ENCODE measurements around the gene CEP170.

Gene CEP170

DNA sequence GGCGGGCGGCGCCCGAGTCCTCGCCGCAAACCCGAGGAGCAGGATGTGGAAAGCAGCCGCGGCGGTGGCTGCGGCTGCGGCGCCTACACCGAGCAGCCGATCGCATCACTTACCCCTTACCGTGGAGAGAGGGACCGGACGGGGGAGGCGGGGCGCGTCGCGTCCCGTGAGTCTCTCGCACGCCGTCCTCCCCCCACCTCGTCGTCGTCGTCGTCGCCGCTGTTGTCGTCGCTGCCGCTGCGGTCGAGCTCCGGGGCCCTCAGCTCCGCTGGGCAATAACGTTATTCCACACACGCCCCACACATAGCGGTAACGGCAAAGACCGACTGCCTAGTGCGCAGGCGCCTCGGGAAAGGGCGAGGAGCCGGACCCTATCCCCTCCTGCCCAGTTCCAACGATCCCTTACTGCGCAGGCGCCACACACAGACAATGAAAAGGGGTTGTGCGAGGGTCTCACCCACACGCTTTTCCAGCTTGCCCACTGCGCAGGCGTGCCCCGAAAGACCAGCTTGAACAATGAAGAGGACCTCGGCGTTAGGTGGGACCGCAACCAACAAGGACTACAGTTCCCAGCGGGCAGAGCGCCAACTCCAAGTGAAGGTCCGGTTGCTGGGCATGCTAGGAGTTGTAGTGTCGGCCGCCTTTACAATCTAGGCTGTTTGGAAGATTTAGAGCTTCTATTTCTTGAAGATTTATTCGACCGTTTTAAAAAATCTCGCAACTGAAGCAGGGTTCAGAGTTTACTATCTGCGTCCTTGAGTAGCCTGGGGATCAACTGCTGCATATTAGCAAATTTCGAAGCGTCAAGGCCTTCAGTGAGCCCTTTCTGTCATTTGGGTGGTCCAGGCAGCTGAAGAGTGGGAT, at the start of gene CEP170:
CEP170 (minus strand) TSS at position 355 of the 864 bp plus-strand sequence. CDS start 30,001 bp downstream, outside the sequence.
- peak; percentile 100 for DNase-seq (ENCODE audit: low read depth)

DNA sequence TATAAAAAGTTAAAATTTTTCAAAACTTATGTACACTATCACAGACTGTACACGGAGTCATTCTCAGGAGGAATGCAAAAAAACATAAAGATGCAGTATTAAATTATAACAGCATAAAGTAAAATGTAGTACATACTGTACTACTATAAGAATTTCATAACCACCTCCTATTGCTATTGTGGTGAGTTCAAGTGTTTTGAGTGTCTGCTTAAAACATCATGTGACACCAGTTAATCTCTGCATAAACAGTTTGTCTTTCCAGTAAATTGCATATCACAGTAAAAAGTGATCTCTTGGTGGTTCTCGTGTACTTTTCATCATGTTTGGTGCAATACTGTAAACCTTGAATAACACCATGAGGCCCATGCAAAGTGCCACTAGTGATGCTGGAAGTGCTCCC, 46.0 kb upstream of the CEP170 start:
- no peak for DNase-seq (ENCODE audit: low read depth)

DNA sequence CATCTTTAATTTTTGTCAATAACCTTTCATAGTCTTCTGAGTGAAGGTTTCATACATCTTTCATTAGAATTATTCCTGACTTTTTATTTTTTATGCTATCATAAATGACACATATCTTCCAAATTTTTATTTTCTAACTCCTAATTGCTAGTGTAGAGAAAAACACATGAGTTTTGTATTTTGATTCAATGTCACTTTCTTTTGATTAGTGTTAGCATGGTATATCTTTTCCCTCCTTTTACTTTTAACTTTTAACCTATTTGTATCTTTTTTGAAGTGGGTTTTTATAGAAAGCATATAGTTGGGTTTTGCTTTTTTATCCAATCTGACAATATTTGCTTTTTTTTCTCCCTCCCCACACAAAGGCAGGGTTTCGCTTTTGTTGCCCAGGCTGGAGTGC, 44.0 kb upstream of the CEP170 start:
- DNase-seq (ENCODE audit: low read depth) = no peak

DNA sequence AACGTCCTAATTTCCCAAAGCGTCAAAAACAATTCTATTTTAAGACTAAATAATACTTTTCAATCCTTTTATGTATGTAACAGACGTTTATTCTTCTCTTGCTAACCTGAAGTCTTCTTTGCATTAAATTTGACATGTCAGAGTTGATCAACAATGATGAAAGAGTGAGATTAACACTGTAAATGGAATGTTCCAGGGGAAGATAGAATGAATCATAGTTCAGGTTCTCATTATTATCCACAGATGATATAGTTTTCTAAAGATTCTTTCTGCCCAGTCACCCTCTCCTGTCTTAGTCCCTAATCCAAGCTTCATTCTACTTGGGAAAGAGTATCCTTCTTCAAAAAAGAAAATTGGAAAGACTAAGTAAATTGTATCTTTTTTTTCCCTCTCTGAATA, 39.6 kb upstream of the CEP170 start:
- DNase-seq (ENCODE audit: low read depth) = no peak

DNA sequence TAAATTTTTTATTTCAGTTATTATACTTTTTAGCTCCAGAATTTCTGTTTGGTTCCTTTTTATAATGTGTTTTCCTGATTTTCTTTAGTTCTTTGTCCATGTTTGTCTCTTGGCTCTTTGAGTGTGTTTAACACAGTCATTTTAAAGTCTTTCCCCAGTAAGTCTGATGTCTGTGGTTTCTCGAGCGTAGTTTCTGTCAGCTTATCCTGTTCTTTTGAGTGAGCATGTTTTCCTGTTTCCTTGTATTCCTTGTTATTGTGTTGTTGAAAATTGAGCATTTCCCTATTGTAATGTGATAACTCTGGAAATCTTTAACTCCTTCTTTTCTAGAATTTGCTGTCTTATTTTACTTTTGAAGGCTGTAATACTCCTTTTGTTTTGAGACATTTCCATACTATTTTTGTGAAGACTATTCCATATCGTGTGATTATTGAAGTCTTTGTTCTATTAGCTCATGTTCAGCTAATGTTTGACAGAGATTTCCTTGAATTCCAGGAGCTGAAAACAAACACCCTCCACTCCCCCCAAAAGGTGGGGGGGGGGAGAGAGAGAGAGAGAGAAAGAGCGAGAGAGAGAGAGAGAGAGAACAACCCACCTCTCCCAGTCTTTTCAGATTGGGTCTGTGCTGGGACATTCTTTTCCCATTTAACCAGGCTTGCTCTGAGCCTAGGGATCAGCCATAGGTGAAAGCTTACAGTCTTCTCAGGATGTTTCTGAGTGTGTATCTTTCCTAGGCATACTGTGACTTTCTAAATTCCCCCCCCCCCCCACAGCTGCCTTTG, 39.1 kb upstream of the CEP170 start:
- DNase-seq (ENCODE audit: low read depth) = no peak

DNA sequence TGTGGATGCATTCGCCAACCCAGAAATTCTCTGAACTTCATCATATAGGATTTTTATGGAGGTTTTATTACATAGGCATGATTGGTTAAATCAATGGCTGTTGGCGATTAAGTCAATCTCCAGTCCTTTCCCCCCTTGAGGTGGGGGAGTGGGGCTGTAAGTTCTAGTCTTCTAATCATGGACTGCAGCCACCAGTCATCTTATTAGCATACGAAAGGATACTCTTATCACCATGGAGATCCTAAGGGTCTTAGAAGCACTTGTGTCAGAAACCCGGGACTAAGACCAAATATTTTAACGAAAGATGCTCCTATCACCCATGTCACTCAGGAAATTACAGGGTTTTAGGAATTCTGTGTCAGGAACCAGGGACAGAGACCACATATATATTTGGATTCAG, 37.0 kb upstream of the CEP170 start:
- no peak for DNase-seq (ENCODE audit: low read depth)

DNA sequence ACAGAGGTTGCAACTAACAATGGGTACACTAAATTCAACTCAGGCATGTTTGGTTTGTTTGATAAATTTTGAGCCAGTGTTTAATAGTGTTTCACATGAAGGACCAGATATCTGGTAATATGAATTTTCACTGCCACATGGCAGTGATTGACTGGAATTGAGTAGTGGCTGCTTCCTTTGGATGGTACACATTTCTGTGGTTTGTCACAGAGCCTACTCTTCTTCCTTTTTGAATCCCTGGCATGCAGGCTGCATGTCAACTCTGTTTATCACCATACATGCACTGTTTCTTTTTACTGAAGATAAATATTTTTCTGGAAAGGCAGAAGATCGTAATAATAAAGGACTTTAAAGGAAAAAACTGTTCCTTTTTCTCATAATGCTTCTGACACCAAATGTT, 36.2 kb upstream of the CEP170 start:
- DNase-seq (ENCODE audit: low read depth) = no peak

DNA sequence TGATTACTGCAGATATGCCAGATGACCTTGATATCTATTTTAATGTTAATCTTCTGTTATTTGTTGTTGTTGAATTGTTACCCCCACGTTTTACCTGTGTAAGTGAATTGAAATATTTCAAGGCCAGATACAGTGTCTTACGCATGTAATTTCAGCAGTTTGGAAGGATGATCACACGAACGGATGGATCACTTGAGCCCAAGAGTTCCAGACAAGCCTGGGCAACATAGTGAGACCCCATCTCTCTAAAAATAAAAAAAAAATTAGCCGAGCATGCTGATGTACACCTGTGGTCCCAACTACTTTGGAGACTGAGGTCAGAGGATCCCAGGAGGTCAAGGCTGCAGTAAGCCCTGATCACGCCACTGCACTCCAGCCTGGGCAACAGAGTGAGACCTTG, 33.0 kb upstream of the CEP170 start:
- DNase-seq (ENCODE audit: low read depth) = no peak

DNA sequence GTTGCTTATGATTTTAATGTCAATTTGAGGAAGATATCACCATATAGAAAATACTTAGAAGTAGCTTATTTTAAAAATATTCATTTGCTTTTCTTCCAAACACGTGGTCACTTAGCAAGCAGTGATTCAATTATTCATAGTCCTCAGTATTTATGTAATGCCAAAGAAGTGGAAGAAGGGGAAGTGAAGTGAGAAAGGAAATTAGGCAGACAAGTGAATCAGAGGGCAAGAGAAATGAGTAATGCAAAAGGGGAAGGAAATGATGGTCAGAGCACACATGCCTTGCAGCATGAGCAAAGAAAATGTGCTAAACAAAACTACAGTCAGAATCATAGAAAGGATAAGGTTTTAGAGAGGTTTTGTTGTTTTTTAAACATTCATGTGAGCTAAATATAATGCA, 32.6 kb upstream of the CEP170 start:
- no peak for DNase-seq (ENCODE audit: low read depth)

DNA sequence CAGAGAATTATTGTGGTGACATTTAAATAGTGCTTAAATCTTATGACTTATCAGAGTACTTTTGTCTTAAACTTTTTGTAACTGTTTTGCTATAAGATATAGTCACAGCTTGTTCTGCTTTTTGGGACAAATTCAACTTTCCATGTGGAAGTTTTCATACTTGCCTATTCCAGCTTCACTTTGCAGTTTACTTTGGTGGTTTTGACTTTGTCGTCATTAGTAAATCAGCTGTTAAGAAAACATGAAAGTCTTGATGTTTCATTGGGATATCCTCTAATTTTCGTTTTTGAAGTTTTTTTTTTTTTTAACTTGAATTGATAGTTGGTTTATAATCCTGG, 32.0 kb upstream of the CEP170 start:
- DNase-seq (ENCODE audit: low read depth) = no peak

DNA sequence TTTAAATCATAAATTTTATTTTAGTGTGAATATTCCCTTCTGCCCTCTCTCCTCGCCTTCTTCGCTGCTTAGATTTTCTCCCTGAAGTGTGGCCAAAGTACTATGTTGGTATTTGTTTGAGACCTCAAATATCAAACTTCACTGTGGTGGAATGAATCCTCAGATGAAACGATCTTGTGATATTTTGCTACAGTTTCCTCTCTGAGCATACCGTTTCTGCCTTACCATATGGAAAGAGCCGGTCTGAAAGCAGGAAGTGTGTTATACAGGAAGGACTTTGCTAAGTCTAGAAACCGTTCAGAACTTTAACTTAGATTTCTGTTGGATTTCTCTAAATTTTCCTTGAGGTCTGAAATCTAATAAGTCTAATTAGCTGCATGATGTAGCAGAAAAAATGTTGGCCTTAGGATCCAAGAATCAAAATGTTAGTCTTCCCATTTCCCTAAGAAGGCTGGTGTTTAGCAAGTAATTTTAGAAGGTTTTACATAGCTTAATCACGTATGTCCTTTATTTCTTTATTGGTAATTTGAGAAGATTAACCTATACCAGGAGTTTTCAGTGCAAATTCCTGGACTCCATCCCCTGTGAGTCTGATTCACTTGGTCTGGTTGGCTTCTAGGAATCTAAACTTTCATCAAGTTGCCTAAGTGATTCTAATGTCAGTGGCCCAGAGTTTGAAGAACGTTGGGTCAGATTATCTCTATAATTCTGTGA, 31.5 kb upstream of the CEP170 start:
- DNase-seq (ENCODE audit: low read depth) = no peak

DNA sequence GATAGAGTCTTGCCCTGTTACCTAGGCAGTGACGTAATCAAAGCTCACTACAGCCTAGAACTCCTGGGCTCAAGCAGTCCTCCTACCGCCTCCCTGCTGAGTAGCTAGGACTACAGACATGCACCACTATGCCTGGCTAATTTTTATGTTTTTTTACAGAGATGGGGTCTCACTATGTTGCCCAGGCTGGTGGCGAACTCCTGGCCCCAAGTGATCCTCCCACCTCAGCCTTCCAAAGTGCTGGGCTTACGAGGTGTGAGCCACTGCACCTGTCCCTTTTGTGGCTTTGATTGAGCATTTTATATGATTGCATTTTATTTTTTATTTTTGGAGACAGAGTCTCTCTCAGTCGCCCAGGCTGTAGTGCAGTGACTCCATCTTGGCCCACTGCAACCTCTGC, 26.6 kb upstream of the CEP170 start:
- no peak for DNase-seq (ENCODE audit: low read depth)

DNA sequence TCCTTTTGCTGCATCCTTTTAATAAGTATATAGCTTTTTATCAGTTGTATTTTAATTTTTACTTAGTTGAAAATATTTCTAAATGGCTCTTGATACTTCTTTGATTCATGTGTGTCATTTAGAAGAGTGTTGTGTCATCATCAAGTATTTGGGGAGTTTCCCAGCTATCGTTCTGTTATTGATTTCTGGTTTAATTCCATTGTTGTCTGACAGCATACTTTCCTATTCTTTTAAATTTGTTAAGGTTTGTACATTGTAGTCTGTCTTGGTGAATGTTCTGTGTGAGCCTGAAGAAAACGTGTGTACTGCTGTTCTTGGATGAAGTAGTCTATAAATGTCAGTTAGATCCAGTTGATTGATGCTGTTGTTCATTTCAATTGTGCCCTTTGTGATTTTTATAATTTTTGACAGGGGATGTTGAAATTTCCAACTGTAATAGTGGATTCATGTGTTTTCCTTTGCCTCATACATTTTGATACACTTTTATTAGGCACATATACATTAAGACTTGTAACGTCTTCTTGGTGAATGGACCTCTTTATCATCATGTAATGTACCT, 25.6 kb upstream of the CEP170 start:
- no peak for DNase-seq (ENCODE audit: low read depth)

DNA sequence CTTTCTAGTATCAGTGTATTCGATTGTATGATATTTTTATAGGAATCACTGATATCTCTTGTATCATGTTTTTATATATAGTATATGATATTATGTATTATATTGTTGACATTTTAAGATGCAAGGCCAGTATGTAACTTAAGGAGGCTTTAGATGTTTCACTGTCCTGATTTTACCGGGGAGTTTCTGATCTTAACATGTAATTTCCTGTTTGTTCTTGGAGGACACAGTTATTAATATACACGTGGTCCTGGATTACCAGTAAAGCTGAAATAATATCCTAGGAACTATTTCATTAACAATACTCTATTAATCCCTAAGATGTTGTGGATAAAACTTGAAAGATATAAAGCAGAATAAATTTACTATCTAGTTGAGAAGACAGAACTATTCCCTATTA, 20.2 kb upstream of the CEP170 start:
- no peak for DNase-seq (ENCODE audit: low read depth)

DNA sequence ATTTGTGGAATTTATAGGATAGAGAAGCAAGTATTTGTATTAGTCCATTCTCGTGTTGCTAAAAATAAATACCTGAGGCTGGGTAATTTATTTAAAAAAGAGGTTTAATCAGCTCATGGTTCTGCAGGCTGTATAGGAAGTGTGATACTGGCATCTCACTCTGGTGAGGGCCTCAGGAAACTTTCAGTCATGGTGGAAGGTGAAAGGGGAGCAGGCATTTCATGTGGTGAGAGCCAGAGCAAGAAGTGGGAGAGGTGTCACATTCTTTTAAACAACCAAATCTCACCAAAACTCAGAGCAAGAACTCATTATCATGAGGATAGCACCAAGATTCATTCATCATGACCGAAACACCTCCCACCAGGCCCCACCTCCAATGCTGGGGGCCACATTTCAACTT, 18.9 kb upstream of the CEP170 start:
- no peak for DNase-seq (ENCODE audit: low read depth)

DNA sequence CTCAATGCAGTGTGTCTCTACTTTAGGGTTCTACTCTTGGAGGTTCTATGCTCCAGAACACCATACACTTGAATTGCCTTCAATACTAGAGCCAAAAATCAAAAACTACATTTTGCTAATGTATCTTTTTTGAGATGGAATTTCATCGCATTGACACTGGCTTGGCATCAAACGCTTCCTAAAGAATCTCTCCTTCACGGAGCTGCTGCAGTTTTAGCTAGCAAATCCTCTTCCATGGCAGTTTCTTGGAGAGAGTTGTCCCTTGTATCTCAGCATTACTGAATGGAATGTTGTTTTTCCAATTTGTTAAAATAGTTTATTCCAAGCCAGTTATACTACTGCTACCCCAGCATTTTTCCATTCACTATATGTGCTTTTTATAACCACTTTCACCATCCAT, 18.4 kb upstream of the CEP170 start:
- no peak for DNase-seq (ENCODE audit: low read depth)

DNA sequence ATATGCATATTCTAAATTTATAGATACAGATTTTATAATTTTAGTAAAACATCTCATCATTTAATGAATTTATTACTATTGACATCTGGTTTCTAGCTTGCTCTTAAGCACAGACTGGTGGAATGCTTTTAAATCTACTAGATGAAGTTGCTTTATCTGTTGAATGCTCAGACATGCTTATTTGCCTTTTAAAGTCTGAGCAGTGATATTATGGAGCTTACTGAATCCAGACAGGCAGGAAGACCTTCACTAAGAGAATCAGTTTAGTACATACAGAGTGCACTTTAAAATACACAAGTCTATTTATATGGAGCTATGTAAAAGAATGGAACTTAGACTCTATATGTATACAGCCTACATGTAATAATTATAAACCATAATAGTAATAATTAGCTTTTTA, 17.3 kb upstream of the CEP170 start:
- no peak for DNase-seq (ENCODE audit: low read depth)

DNA sequence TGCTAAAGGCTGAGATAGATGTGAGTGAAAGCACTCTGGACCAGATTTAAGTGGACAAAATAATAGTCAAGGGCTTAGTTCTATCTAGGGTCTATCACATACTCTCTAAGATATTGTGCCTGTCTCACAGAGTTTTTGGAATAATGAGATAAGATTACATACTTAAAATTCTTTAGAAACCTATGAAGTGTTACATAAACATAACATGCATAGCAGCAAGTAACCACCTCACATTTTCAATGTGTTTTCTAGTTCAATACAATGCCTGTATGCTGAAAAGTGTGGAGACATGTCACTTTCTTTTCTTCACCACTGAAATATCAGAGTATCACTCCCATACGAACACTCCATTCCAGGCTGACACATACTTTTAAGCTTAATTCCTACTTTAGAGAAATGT, 16.9 kb upstream of the CEP170 start:
- DNase-seq (ENCODE audit: low read depth) = no peak

DNA sequence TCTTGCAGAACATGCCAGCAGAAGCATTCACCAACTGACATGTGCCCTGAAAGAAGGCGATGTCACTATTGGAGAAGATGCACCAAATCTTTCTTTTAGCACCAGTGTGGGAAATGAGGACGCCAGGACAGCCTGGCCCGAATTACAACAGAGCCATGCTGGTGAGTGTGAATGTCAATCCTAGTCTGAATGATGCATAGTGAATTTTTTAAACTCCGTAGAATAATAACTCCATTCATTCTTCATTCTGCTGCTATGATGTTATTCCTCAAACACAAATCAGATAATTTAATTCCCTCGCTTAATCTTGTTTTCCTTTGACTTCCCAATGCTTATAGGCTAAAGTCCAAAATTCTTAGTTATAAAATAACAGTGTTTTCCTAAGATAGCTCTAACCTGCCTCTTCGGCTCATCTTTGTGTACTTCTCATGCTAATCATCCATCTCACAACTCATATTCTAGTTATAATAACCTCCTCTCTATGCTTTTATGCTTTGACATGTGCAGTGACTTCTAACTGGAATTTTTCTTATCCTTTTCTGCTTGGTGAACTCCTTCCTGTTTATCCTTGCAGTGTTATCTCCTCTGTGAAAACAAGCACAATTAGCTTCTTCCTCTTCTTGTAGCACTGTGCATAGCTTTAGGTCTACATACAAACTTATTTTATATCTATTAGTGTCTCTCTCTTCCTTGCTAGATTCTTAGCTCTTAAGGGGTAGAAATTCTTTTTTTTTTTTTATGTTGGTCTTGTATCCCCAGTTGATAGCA, 15.2 kb upstream of the CEP170 start:
- DNase-seq (ENCODE audit: low read depth) = no peak

DNA sequence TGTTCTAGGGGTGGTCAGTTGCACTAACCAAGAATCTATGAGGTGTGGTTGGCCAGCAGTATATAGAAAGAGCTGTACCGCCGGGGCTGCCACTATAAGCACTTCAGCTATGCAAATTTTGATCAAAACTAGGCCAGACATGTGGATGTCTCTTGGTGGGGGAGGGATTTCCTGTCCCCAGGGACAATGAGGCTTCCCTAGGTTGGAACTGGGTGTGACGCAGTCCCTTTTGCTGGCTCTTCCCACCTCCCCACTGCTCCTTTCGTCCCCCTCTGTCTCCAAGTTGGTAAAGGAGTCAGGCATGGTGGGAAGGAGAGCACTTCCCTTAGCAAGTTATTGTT, 14.3 kb upstream of the CEP170 start:
- no peak for DNase-seq (ENCODE audit: low read depth)

DNA sequence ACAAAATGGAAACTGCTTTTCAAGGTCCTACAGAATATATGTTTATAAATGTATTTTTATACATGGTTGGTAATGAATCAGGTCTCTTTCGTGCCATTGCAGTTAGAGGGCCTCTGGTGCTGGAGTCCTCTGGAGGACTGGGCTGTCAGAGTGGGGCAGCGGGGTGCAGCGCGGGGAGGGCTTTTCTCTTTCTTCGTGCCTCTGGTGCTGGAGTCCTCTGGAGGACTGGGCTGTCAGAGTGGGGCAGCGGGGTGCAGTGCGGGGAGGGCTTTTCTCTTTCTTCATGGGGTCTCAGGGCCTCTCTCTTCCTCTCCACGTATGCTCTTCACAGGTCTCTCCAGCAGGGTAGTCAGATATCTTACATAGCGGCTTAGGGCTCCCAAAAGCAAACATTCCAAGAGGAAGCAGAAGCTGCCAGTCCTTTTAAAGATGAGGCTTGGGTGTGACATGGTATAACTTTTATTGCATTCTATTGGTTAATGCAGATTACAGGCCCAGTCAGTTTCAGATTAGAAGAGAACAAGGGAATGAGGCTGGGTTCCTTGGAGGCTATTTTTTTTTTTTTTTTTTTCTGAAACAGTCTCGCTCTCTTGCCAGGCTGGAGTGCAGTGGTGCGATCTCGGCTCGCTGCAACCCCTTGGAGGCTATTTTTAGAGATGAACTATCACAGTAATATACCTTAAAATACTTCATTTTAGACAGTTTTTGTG, 13.8 kb upstream of the CEP170 start:
- DNase-seq (ENCODE audit: low read depth) = no peak

All from CMK (cell line).